Trophoblast cell (in vitro differentiated cells and primary cell): Measurements from ENCODE around the gene CFL1.
A peak's percentile ranks its signal among the peaks of the same experiment; 100 is the strongest.
"Not testable (repeated sequence)": the region's sequence is repeated elsewhere in the genome, so short reads cannot be mapped to it uniquely, and the experiment has no call there.

ENCODE experiments used
- DNase-seq, 2 donors: peaks; one replicate each; pipeline ENCODE4 v3.0.0-alpha.2; 2016
- H2AFZ ChIP-seq: 2 replicates; pipeline ENCODE4 v1.6.1; 2013; ENCODE audit warnings: low read length, moderate library complexity, mild to moderate bottlenecking; ENCODE audit not compliant: insufficient read depth, poor library complexity
- H2AK5ac ChIP-seq: 2 replicates; pipeline ENCODE4 v1.6.1; 2013; ENCODE audit warnings: mild to moderate bottlenecking, low read length
- H2BK120ac ChIP-seq: 2 replicates; pipeline ENCODE4 v1.6.1; 2013; ENCODE audit warnings: low read length, mild to moderate bottlenecking, moderate library complexity; ENCODE audit not compliant: insufficient read depth, poor library complexity
- H2BK12ac ChIP-seq: 2 replicates; pipeline ENCODE4 v1.6.1; 2013; ENCODE audit warnings: mild to moderate bottlenecking, low read length, moderate library complexity
- H2BK5ac ChIP-seq: 2 replicates; pipeline ENCODE4 v1.6.1; 2013; ENCODE audit warnings: low read length, low read depth, moderate library complexity, mild to moderate bottlenecking; ENCODE audit not compliant: poor library complexity
- H3K14ac ChIP-seq: 2 replicates; pipeline ENCODE4 v1.6.1; 2013; ENCODE audit warnings: mild to moderate bottlenecking, low read length
- H3K18ac ChIP-seq: 2 replicates; pipeline ENCODE4 v1.6.1; 2013; ENCODE audit warnings: mild to moderate bottlenecking, low read length
- H3K23ac ChIP-seq: 2 replicates; pipeline ENCODE4 v1.6.1; 2013; ENCODE audit warnings: low read length
- H3K27ac ChIP-seq: 2 replicates; pipeline ENCODE4 v1.5.1; 2013; ENCODE audit warnings: low read depth, mild to moderate bottlenecking, inconsistent platforms, low read length, moderate library complexity
- H3K27me3 ChIP-seq: 2 replicates; pipeline ENCODE4 v1.6.1; 2013; ENCODE audit warnings: inconsistent platforms, mild to moderate bottlenecking, low read length, moderate library complexity; ENCODE audit not compliant: insufficient read depth
- H3K36me3 ChIP-seq, 2 experiments: 1 replicate in 1 of 2; 2 replicates in 1 of 2; pipeline ENCODE4 v1.6.1; 2013; ENCODE audit warnings: low read length in 2 of 2, mild to moderate bottlenecking in 2 of 2, moderate library complexity in 1 of 2; ENCODE audit not compliant: insufficient read depth in 2 of 2, control insufficient read depth in 1 of 2
- H3K4ac ChIP-seq: 2 replicates; pipeline ENCODE4 v1.6.1; 2013; ENCODE audit warnings: low read depth, mild to moderate bottlenecking, low read length, moderate library complexity
- H3K4me1 ChIP-seq, 2 experiments: 1 replicate in 1 of 2; 2 replicates in 1 of 2; pipeline ENCODE4 v1.6.1; 2013; ENCODE audit warnings: low read length in 2 of 2, mild to moderate bottlenecking in 2 of 2, moderate library complexity in 1 of 2; ENCODE audit not compliant: insufficient read depth in 2 of 2, control insufficient read depth in 1 of 2
- H3K4me2 ChIP-seq: 2 replicates; pipeline ENCODE4 v1.6.1; 2013; ENCODE audit warnings: inconsistent platforms, mild to moderate bottlenecking, low read length, moderate library complexity
- H3K4me3 ChIP-seq: 2 replicates; pipeline ENCODE4 v1.5.1; 2013; ENCODE audit warnings: mild to moderate bottlenecking, low read depth, low read length, inconsistent platforms
- H3K79me1 ChIP-seq: one replicate; pipeline ENCODE4 v1.6.1; 2013; ENCODE audit warnings: low read length
- H3K79me2 ChIP-seq: 2 replicates; pipeline ENCODE4 v1.6.1; 2013; ENCODE audit warnings: low read length, mild to moderate bottlenecking; ENCODE audit not compliant: control insufficient read depth, insufficient read depth, poor library complexity
- H3K9ac ChIP-seq: 2 replicates; pipeline ENCODE4 v1.6.1; 2013; ENCODE audit warnings: mild to moderate bottlenecking, low read length
- H3K9me3 ChIP-seq: 2 replicates; pipeline ENCODE4 v1.6.1; 2013; ENCODE audit warnings: low read depth, mild to moderate bottlenecking, control low read depth, inconsistent platforms, low read length; ENCODE audit not compliant: insufficient read depth
- H4K12ac ChIP-seq: 2 replicates; pipeline ENCODE4 v1.6.1; 2013; ENCODE audit warnings: low read depth, mild to moderate bottlenecking, low read length, moderate library complexity
- H4K8ac ChIP-seq: 2 replicates; pipeline ENCODE4 v1.6.1; 2013; ENCODE audit warnings: low read depth, mild to moderate bottlenecking, low read length, moderate library complexity
- H4K91ac ChIP-seq: one replicate; pipeline ENCODE4 v1.6.1; 2013; ENCODE audit warnings: low read depth, mild to moderate bottlenecking, low read length, moderate library complexity
- WGBS: extraction: QIAGEN DNeasy Blood & Tissue Kit; methylation state at CpG from one replicate; pipeline ENCODE4 v1.1.7; 2013; ENCODE audit warnings: missing lambda C conversion rate; ENCODE audit not compliant: insufficient read length, insufficient coverage; ENCODE audit errors: extremely low coverage; 5-methylcytosine and 5-hydroxymethylcytosine counted together

Gene CFL1

GRCh38 chr11:65892661-65893317 lies 34.8 kb upstream of the CFL1 start:
- Histone ChIP-seq H3K36me3 (peaks cover 0 to 10% of the 10 kb centered on the region in 2 experiments), H3K79me2 (peaks cover 11% of the 10 kb centered on the region), H2BK12ac (no peak overlapping the region), H3K14ac (no peak overlapping the region), H3K4me1 (peaks cover 7 to 21% of the 10 kb centered on the region in 2 experiments), H2AFZ (no peak overlapping the region), H3K18ac (no peak overlapping the region), H3K4ac (no peak overlapping the region), H4K8ac (no peak overlapping the region), H4K91ac (no peak overlapping the region), H3K27ac (no peak overlapping the region), H3K4me3 (no peak overlapping the region), H3K79me1 (peaks cover 23% of the 10 kb centered on the region), H2BK120ac (no peak overlapping the region), H2AK5ac (no peak overlapping the region), H3K23ac (no peak overlapping the region), H3K4me2 (no peak overlapping the region), H3K27me3 (no peaks in the 10 kb centered on the region), H2BK5ac (no peak overlapping the region), H4K12ac (no peak overlapping the region), H3K9ac (no peak overlapping the region), H3K9me3 (no peaks in the 10 kb centered on the region)
- DNase-seq, result no peak
- no CpG with 5 or more reads among the region's 10 CpGs for WGBS

- not testable (repeated sequence) for DNase-seq, H3K9me3 ChIP-seq, H4K8ac ChIP-seq, H3K23ac ChIP-seq, H3K18ac ChIP-seq, H2AK5ac ChIP-seq, H2BK5ac ChIP-seq, H3K4me3 ChIP-seq, H3K4ac ChIP-seq, H3K27ac ChIP-seq, H4K12ac ChIP-seq, H2BK12ac ChIP-seq, H4K91ac ChIP-seq, H3K27me3 ChIP-seq, H3K14ac ChIP-seq, H2AFZ ChIP-seq, H2BK120ac ChIP-seq, H3K9ac ChIP-seq
- peaks cover 0 to 14% of the 10 kb centered on the region in 2 experiments for H3K36me3 ChIP-seq
- no CpG with 5 or more reads among the region's 5 CpGs for WGBS
- H3K79me2 ChIP-seq, result peaks cover 11% of the 10 kb centered on the region
- peaks cover 24% of the 10 kb centered on the region for H3K79me1 ChIP-seq
- H3K4me1 ChIP-seq, result peaks cover 13 to 26% of the 10 kb centered on the region in 2 experiments
- peak overlapping the region; percentile 96 for H3K4me2 ChIP-seq
These were observed 34.2 kb upstream of the CFL1 start for GRCh38 chr11:65892137-65892540.

GRCh38 chr11:65891219-65892136 lies 33.5 kb upstream of the CFL1 start:
- Histone ChIP-seq H2AFZ (peak overlapping the region; percentile 89), H3K23ac (no peak overlapping the region), H3K27me3 (no peaks in the 10 kb centered on the region), H3K14ac (peak overlapping the region; percentile 85), H2BK12ac (no peak overlapping the region), H3K4me2 (peak overlapping the region; percentile 96), H3K79me1 (peaks cover 24% of the 10 kb centered on the region), H3K36me3 (peaks cover 4 to 14% of the 10 kb centered on the region in 2 experiments), H4K91ac (peak overlapping the region; percentile 29), H2BK120ac (peak overlapping the region; percentile 59), H3K4ac (peak overlapping the region; percentile 57), H3K9me3 (no peaks in the 10 kb centered on the region), H3K79me2 (peaks cover 11% of the 10 kb centered on the region), H3K18ac (peak overlapping the region; percentile 91), H4K8ac (peak overlapping the region; percentile 69), H2BK5ac (peak overlapping the region; percentile 24), H3K9ac (peak overlapping the region; percentile 3), H3K4me1 (peaks cover 13 to 26% of the 10 kb centered on the region in 2 experiments), H4K12ac (peak overlapping the region; percentile 68), H3K4me3 (peak overlapping the region; percentile 69), H2AK5ac (peak overlapping the region; percentile 60), H3K27ac (no peak overlapping the region)
- no peak for DNase-seq
- WGBS, result no CpG with 5 or more reads among the region's 57 CpGs

- H2BK120ac ChIP-seq, result peak within 1 kb of the TSS; percentile 59
- DNase-seq, result peak; percentile 95 to 97
- H3K4me2 ChIP-seq, result peak within 1 kb of the TSS; percentile 96
- H2AFZ ChIP-seq, result peak within 1 kb of the TSS; percentile 89
- H3K9ac ChIP-seq, result peak within 1 kb of the TSS; percentile 67
- H2AK5ac ChIP-seq, result peak within 1 kb of the TSS; percentile 60
- H2BK5ac ChIP-seq, result peak within 1 kb of the TSS; percentile 61
- H3K4me3 ChIP-seq, result peak within 1 kb of the TSS; percentile 69
- peaks cover 24% of the 10 kb centered on the region for H3K79me1 ChIP-seq
- H3K27ac ChIP-seq, result peak within 1 kb of the TSS; percentile 38
- peak within 1 kb of the TSS; percentile 29 for H4K91ac ChIP-seq
- H3K14ac ChIP-seq, result peak within 1 kb of the TSS; percentile 85
- H3K4me1 ChIP-seq, result peaks cover 13 to 26% of the 10 kb centered on the region in 2 experiments
- H2BK12ac ChIP-seq, result peak within 1 kb of the TSS; percentile 25
- H3K18ac ChIP-seq, result peak within 1 kb of the TSS; percentile 91
- no CpG with 5 or more reads among the region's 94 CpGs for WGBS
- H3K27me3 ChIP-seq, result no peaks in the 10 kb centered on the region
- H3K9me3 ChIP-seq, result no peaks in the 10 kb centered on the region
- peak within 1 kb of the TSS; percentile 57 for H3K4ac ChIP-seq
- H4K8ac ChIP-seq, result peak within 1 kb of the TSS; percentile 69
- peaks cover 9 to 16% of the 10 kb centered on the region in 2 experiments for H3K36me3 ChIP-seq
- peaks cover 11% of the 10 kb centered on the region for H3K79me2 ChIP-seq
- H4K12ac ChIP-seq, result peak within 1 kb of the TSS; percentile 70
- no peak within 1 kb of the TSS for H3K23ac ChIP-seq
These were observed 32.6 kb upstream of the CFL1 start, which contains the start of gene CCDC85B for GRCh38 chr11:65890324-65891218. Gene CCDC85B, plus strand, starts transcription at chr11:65890673. Its CDS starts 111 bp downstream, at chr11:65890784.
